Keratinocyte (primary cell): Measurements from ENCODE around the gene SLC12A6. TPM values are rescaled to one million over a fixed set of nuclear protein-coding genes. Genes with fewer than 3 reads are reported as not detected.
"Not testable (repeated sequence)": the region's sequence is repeated elsewhere in the genome, so short reads cannot be mapped to it uniquely, and the experiment has no call there.

Experiments
- DNase-seq: peaks from one replicate; pipeline ENCODE4 v3.0.0-alpha.2; 2011; ENCODE audit warnings: low read depth, missing footprints, low spot score
- FAIRE-seq: peaks from 2 replicates; lab custom pipeline; 2011; peaks lifted over from hg19 to GRCh38; lab: Jason Lieb, UNC
- H2AFZ ChIP-seq: 2 replicates; pipeline ENCODE4 v1.6.0; 2012; ENCODE audit warnings: low read length, control low read depth, inconsistent platforms; ENCODE audit not compliant: control insufficient read depth
- H3K27ac ChIP-seq: 2 replicates; pipeline ENCODE4 v1.5.1; 2011; ENCODE audit warnings: low read length; ENCODE audit not compliant: control insufficient read depth, insufficient read depth
- H3K27me3 ChIP-seq: 3 replicates; pipeline ENCODE4 v1.6.0; 2011; ENCODE audit warnings: low read length; ENCODE audit not compliant: control insufficient read depth, insufficient read depth; ENCODE audit errors: extremely low read depth
- H3K36me3 ChIP-seq, 2 experiments: 2 replicates in 1 of 2; 3 replicates in 1 of 2; pipeline ENCODE4 v1.5.1; 2011; ENCODE audit warnings: low read length in 2 of 2, mild to moderate bottlenecking in 1 of 2; ENCODE audit not compliant: control insufficient read depth in 2 of 2, insufficient read depth in 2 of 2; ENCODE audit errors: extremely low read depth in 1 of 2
- H3K4me1 ChIP-seq: 3 replicates; pipeline ENCODE4 v1.5.1; 2011; ENCODE audit warnings: low read length; ENCODE audit not compliant: control insufficient read depth, insufficient read depth; ENCODE audit errors: extremely low read depth
- H3K4me2 ChIP-seq: 3 replicates; pipeline ENCODE4 v1.6.0; 2011; ENCODE audit warnings: low read depth, low read length; ENCODE audit not compliant: control insufficient read depth, insufficient read depth; ENCODE audit errors: extremely low read depth
- H3K4me3 ChIP-seq, 3 experiments: fragments of 200-600 bp in 1 of 3; sonication (generic) in 1 of 3; 2 replicates in 2 of 3; 3 replicates in 1 of 3; pipeline ENCODE4 v1.5.1; 2011 to 2016; ENCODE audit warnings: low read length in 3 of 3, mild to moderate bottlenecking in 3 of 3, control low read depth in 2 of 3, inconsistent platforms in 1 of 3, low read depth in 1 of 3, mixed read lengths in 1 of 3, mixed run types in 1 of 3, moderate library complexity in 1 of 3; ENCODE audit not compliant: control insufficient read depth in 2 of 3, insufficient read depth in 2 of 3; ENCODE audit errors: extremely low read depth in 1 of 3
- H3K79me2 ChIP-seq: 2 replicates; pipeline ENCODE4 v1.6.0; 2012; ENCODE audit warnings: low read length; ENCODE audit not compliant: control insufficient read depth, insufficient read depth
- H3K9ac ChIP-seq: 3 replicates; pipeline ENCODE4 v1.6.0; 2011; ENCODE audit warnings: low read length; ENCODE audit not compliant: control insufficient read depth, insufficient read depth; ENCODE audit errors: extremely low read depth
- H3K9me1 ChIP-seq: 3 replicates; pipeline ENCODE4 v1.6.0; 2011; ENCODE audit warnings: low read length; ENCODE audit not compliant: control insufficient read depth, insufficient read depth; ENCODE audit errors: extremely low read depth
- H3K9me3 ChIP-seq: 2 replicates; pipeline ENCODE4 v1.5.1; 2012; ENCODE audit warnings: low read depth, low read length; ENCODE audit not compliant: control insufficient read depth
- H4K20me1 ChIP-seq: 3 replicates; pipeline ENCODE4 v1.6.0; 2011; ENCODE audit warnings: low read length; ENCODE audit not compliant: control insufficient read depth, insufficient read depth; ENCODE audit errors: extremely low read depth
- EZH2 ChIP-seq: IDR thresholded peaks from one replicate; pipeline ENCODE4 v1.6.1; 2012; ENCODE audit warnings: inconsistent platforms, mild to moderate bottlenecking, low read length, moderate library complexity
- dilution Hi-C: fragments of 300-500 bp; cut with MboI; formaldehyde crosslinking; loops from one replicate; pipeline ENCODE4 v1.7.0; 2020; ENCODE audit warnings: low sequenced_read_pairs; ENCODE audit not compliant: extremely low pct_ligation_motif_present
- polyA plus RNA-seq, 5 experiments: library from polyadenylated mRNA; depleted of rRNA in 3 of 5; stranded (reverse) in 3 of 5; stranded (forward) in 1 of 5; unstranded in 1 of 5; fragments of >200 nt; gene quantifications; 1 replicate in 1 of 5; 2 replicates in 3 of 5; 3 replicates in 1 of 5; pipeline versions ENCODE4 v1.2.1 to v1.2.3, GENCODE V29; 2011 to 2012; ENCODE audit warnings: missing spikeins in 2 of 5, low read depth in 1 of 5, low replicate concordance in 1 of 5
- TF ChIP-seq, protein P1 (sequence below), 3 experiments: IDR thresholded peaks in 1 of 3; conservative IDR thresholded peaks in 1 of 3; optimal IDR thresholded peaks in 1 of 3; 2 replicates in 2 of 3; 3 replicates in 1 of 3; pipeline versions ENCODE3 to v1.5.1; 2011; ENCODE audit warnings: low read length in 3 of 3, mild to moderate bottlenecking in 3 of 3, moderate library complexity in 2 of 3, control low read depth in 1 of 3, inconsistent platforms in 1 of 3; ENCODE audit not compliant: insufficient read depth in 2 of 3; ENCODE audit errors: extremely low read depth in 1 of 3

Gene SLC12A6
- polyA plus RNA-seq, 1 donor (not counting 4 experiments of a cell fraction or from before 2014, with no cell fraction given) = 24.3 TPM

GRCh38 chr15:34376856-34377255 is 39.3 kb upstream of the SLC12A6 start:
- no peaks in the 10 kb centered on the region for H3K79me2 ChIP-seq
- no peak overlapping the region for H3K4me2 ChIP-seq
- FAIRE-seq (peak; percentile 32), DNase-seq (no peak)
- no peak overlapping the region for H3K9ac ChIP-seq
- no peak overlapping the region for H3K4me3 ChIP-seq
- H4K20me1 ChIP-seq = no peaks in the 10 kb centered on the region
- H3K27me3 ChIP-seq = no peaks in the 10 kb centered on the region
- H3K4me1 ChIP-seq = no peaks in the 10 kb centered on the region
- no peaks in the 10 kb centered on the region for H3K9me3 ChIP-seq
- no peaks in the 10 kb centered on the region for H3K36me3 ChIP-seq
- dilution Hi-C loops = no loop called here
- TF ChIP-seq EZH2 = no peak
- TF ChIP-seq, protein P1, sequence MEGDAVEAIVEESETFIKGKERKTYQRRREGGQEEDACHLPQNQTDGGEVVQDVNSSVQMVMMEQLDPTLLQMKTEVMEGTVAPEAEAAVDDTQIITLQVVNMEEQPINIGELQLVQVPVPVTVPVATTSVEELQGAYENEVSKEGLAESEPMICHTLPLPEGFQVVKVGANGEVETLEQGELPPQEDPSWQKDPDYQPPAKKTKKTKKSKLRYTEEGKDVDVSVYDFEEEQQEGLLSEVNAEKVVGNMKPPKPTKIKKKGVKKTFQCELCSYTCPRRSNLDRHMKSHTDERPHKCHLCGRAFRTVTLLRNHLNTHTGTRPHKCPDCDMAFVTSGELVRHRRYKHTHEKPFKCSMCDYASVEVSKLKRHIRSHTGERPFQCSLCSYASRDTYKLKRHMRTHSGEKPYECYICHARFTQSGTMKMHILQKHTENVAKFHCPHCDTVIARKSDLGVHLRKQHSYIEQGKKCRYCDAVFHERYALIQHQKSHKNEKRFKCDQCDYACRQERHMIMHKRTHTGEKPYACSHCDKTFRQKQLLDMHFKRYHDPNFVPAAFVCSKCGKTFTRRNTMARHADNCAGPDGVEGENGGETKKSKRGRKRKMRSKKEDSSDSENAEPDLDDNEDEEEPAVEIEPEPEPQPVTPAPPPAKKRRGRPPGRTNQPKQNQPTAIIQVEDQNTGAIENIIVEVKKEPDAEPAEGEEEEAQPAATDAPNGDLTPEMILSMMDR (optimal IDR thresholded peaks at IDR 0.05 in 1 of 3, IDR thresholded peaks at IDR 0.05 in 1 of 3, conservative IDR thresholded peaks at IDR 0.05 in 1 of 3; ENCODE audit: extremely low read depth in 1 of 3, insufficient read depth in 2 of 3, low read length in 3 of 3) = no peak
- H3K9me1 ChIP-seq = no peaks in the 10 kb centered on the region
- H2AFZ ChIP-seq = no peak overlapping the region
- no peak overlapping the region for H3K27ac ChIP-seq

DNA sequence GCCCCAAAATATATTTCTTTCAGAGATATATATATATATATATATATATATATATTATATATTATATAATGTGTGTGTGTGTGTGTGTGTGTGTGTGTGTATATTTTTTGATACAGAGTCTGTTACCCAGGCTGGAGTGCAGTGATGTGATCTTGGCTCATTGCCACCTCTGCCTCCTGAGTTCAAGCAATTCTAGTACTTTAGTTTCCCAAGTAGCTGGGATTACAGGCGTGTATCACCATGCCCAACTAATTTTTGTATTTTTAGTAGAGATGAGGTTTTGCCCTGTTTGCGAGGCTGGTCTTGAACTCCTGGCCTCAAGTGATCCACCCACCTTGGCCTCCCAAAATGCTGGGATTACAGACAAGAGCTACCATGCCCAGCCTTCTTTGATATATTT is 38.0 kb upstream of the SLC12A6 start:
- H3K4me3 ChIP-seq, H3K36me3 ChIP-seq, dilution Hi-C loops, H2AFZ ChIP-seq, H3K4me1 ChIP-seq, H3K27me3 ChIP-seq, H3K9me1 ChIP-seq, H4K20me1 ChIP-seq, H3K9me3 ChIP-seq, FAIRE-seq, H3K9ac ChIP-seq, H3K4me2 ChIP-seq, H3K27ac ChIP-seq, DNase-seq, H3K79me2 ChIP-seq: not testable (repeated sequence)

DNA sequence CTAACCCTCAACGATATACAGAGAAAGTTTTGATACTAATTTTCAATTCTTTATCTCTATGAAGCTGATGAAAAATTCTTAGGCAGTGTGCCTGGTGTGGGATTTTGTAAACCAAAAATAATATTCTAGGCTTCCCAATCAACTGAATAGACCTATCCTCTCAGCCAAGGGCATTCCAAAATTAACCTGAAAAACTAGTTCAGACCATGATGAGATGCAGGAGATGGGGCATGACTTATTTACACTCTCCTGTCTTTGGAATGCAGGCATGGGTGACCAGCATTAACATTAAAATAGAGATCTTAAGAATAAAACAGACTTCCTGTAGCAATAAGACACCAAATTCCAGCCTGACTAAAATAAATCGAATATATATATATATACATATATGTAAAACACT is 37.2 kb upstream of the SLC12A6 start:
- no peak for FAIRE-seq
- TF ChIP-seq EZH2 = no peak
- TF ChIP-seq, protein P1 (optimal IDR thresholded peaks at IDR 0.05 in 1 of 3, IDR thresholded peaks at IDR 0.05 in 1 of 3, conservative IDR thresholded peaks at IDR 0.05 in 1 of 3; ENCODE audit: extremely low read depth in 1 of 3, insufficient read depth in 2 of 3, low read length in 3 of 3) = no peak

More for the DNA sequence above, 37.2 kb upstream of the SLC12A6 start:
- H2AFZ ChIP-seq = no peak overlapping the region
- H3K9me1 ChIP-seq = no peaks in the 10 kb centered on the region
- no peaks in the 10 kb centered on the region for H3K9me3 ChIP-seq
- no peaks in the 10 kb centered on the region for H3K79me2 ChIP-seq
- H3K27ac ChIP-seq = no peak overlapping the region
- H4K20me1 ChIP-seq = no peaks in the 10 kb centered on the region
- no peaks in the 10 kb centered on the region for H3K36me3 ChIP-seq
- dilution Hi-C loops = no loop called here
- H3K9ac ChIP-seq = no peak overlapping the region
- H3K4me1 ChIP-seq = no peaks in the 10 kb centered on the region
- no peak overlapping the region for H3K4me3 ChIP-seq
- H3K27me3 ChIP-seq = no peaks in the 10 kb centered on the region
- H3K4me2 ChIP-seq = no peak overlapping the region
- DNase-seq = no peak
